H1 (cell line): ENCODE results near the gene CERS5. TPM values are rescaled to one million over a fixed set of nuclear protein-coding genes. Genes with fewer than 3 reads are reported as not detected.

Source experiments
- CTCF ChIA-PET: fragments of 300-600 bp; sonication (Branson Sonifier 250); formaldehyde crosslinking; loops from one replicate; lab custom pipeline; 2021; ENCODE audit not compliant: partially characterized antibody; lab: Charles Lee
- POLR2A ChIA-PET: fragments of 300-600 bp; sonication (Branson Sonifier 250); formaldehyde crosslinking; loops from one replicate; lab custom pipeline; 2021; ENCODE audit warnings: inconsistent platforms; ENCODE audit not compliant: partially characterized antibody; lab: Charles Lee
- DNase-seq, 2 experiments: peaks; one replicate each; pipeline versions ENCODE4 v3.0.0 to v3.0.0-alpha.2; 2010 to 2022; ENCODE audit warnings: low spot score in 2 of 2, low read depth in 1 of 2, mixed read lengths in 1 of 2
- FAIRE-seq: peaks from 2 replicates; lab custom pipeline; 2011; peaks lifted over from hg19 to GRCh38; lab: Jason Lieb, UNC
- H2AFZ ChIP-seq: 2 replicates; pipeline ENCODE4 v1.8.1; 2012; ENCODE audit warnings: low read length, inconsistent platforms
- H2AK5ac ChIP-seq: 2 replicates; pipeline ENCODE4 v1.6.1; 2013; ENCODE audit warnings: low read depth, low read length
- H2BK120ac ChIP-seq: replicated peaks from 2 replicates; pipeline ENCODE3; 2013; ENCODE audit warnings: low read depth, low read length, inconsistent platforms
- H2BK12ac ChIP-seq: 2 replicates; pipeline ENCODE4 v1.6.1; 2013; ENCODE audit warnings: low read depth, low read length
- H2BK15ac ChIP-seq: 2 replicates; pipeline ENCODE4 v1.6.1; 2013; ENCODE audit warnings: low read length
- H2BK20ac ChIP-seq: 2 replicates; pipeline ENCODE4 v1.6.1; 2013; ENCODE audit warnings: low read length
- H2BK5ac ChIP-seq: 2 replicates; pipeline ENCODE4 v1.6.1; 2013; ENCODE audit warnings: low read depth, low read length
- H3K14ac ChIP-seq: 2 replicates; pipeline ENCODE4 v1.6.1; 2013; ENCODE audit warnings: inconsistent platforms; ENCODE audit not compliant: insufficient read length
- H3K18ac ChIP-seq: 2 replicates; pipeline ENCODE4 v1.6.1; 2013; ENCODE audit warnings: low read length; ENCODE audit errors: extremely low read depth
- H3K23ac ChIP-seq: 2 replicates; pipeline ENCODE4 v1.6.1; 2013; ENCODE audit warnings: inconsistent platforms; ENCODE audit not compliant: insufficient read length
- H3K23me2 ChIP-seq: 2 replicates; pipeline ENCODE4 v1.6.1; 2013; ENCODE audit warnings: low read depth, low read length
- H3K27ac ChIP-seq: 2 replicates; pipeline ENCODE4 v1.6.1; 2011; ENCODE audit warnings: low read depth, low read length, inconsistent platforms
- H3K27me3 ChIP-seq, 4 experiments: replicated peaks in 1 of 4; 1 replicate in 1 of 4; 2 replicates in 3 of 4; pipeline versions ENCODE4 v1.6.1 to v1.8.1; 2011 to 2013; ENCODE audit warnings: low read length in 3 of 4, mild to moderate bottlenecking in 3 of 4, inconsistent platforms in 2 of 4, mixed read lengths in 2 of 4, moderate library complexity in 1 of 4; ENCODE audit not compliant: control insufficient read depth in 3 of 4, insufficient read depth in 3 of 4; ENCODE audit errors: extremely low read depth in 1 of 4
- H3K36me3 ChIP-seq, 4 experiments: 2 replicates each; pipeline versions ENCODE4 v1.6.1 to v1.8.1; 2011 to 2013; ENCODE audit warnings: mild to moderate bottlenecking in 4 of 4, low read length in 3 of 4, moderate library complexity in 2 of 4, control low read depth in 1 of 4, inconsistent platforms in 1 of 4; ENCODE audit not compliant: insufficient read depth in 4 of 4, control insufficient read depth in 2 of 4
- H3K4ac ChIP-seq: replicated peaks from 2 replicates; pipeline ENCODE3; 2013; ENCODE audit warnings: low read length, low read depth, mixed read lengths, inconsistent platforms; ENCODE audit not compliant: insufficient read length
- H3K4me1 ChIP-seq, 4 experiments: replicated peaks in 1 of 4; 1 replicate in 1 of 4; 2 replicates in 3 of 4; pipeline versions ENCODE4 v1.6.1 to v1.8.1; 2011 to 2013; ENCODE audit warnings: low read length in 3 of 4, inconsistent platforms in 2 of 4, mixed read lengths in 1 of 4; ENCODE audit not compliant: insufficient read depth in 4 of 4, control insufficient read depth in 3 of 4
- H3K4me2 ChIP-seq, 2 experiments: 2 replicates each; pipeline versions ENCODE4 v1.6.1 to v1.8.1; 2011 to 2013; ENCODE audit warnings: low read depth in 2 of 2, low read length in 2 of 2, control low read depth in 1 of 2, inconsistent platforms in 1 of 2, mild to moderate bottlenecking in 1 of 2; ENCODE audit not compliant: insufficient read depth in 1 of 2
- H3K4me3 ChIP-seq, 4 experiments: fragments of 200-600, 300-600 bp in 1 of 4; sonication (generic), shearing (Covaris generic), sonication (Bioruptor Twin) in 1 of 4; 2 replicates each; pipeline versions ENCODE4 v1.5.1 to v1.8.1; 2011 to 2016; ENCODE audit warnings: low read length in 4 of 4, low read depth in 3 of 4, control low read depth in 2 of 4, inconsistent platforms in 2 of 4, mild to moderate bottlenecking in 2 of 4, mixed read lengths in 1 of 4, moderate library complexity in 1 of 4; ENCODE audit not compliant: insufficient read depth in 2 of 4; ENCODE audit errors: extremely low read depth in 1 of 4
- H3K56ac ChIP-seq: replicated peaks from 2 replicates; pipeline ENCODE3; 2013; ENCODE audit warnings: low read depth, mild to moderate bottlenecking, mixed read lengths, low read length, inconsistent platforms; ENCODE audit not compliant: insufficient read length
- H3K79me1 ChIP-seq: 2 replicates; pipeline ENCODE4 v1.6.1; 2013; ENCODE audit warnings: low read depth, low read length, control low read depth
- H3K79me2 ChIP-seq, 2 experiments: 2 replicates each; pipeline versions ENCODE4 v1.6.1 to v1.8.1; 2012 to 2013; ENCODE audit warnings: low read length in 2 of 2, mild to moderate bottlenecking in 2 of 2, inconsistent platforms in 1 of 2; ENCODE audit not compliant: insufficient read depth in 2 of 2, control insufficient read depth in 1 of 2
- H3K9ac ChIP-seq, 4 experiments: replicated peaks in 1 of 4; 1 replicate in 1 of 4; 2 replicates in 3 of 4; pipeline versions ENCODE4 v1.6.1 to v1.8.1; 2011 to 2013; ENCODE audit warnings: low read depth in 3 of 4, low read length in 3 of 4, control low read depth in 2 of 4, mild to moderate bottlenecking in 2 of 4, moderate library complexity in 2 of 4, inconsistent platforms in 1 of 4; ENCODE audit errors: extremely low read depth in 1 of 4
- H3K9me3 ChIP-seq, 2 experiments: 2 replicates each; pipeline versions ENCODE4 v1.6.1 to v1.8.1; 2012 to 2013; ENCODE audit warnings: mild to moderate bottlenecking in 2 of 2, moderate library complexity in 2 of 2, control low read depth in 1 of 2, inconsistent platforms in 1 of 2, low read depth in 1 of 2, low read length in 1 of 2, mixed read lengths in 1 of 2; ENCODE audit not compliant: insufficient read depth in 2 of 2
- H4K20me1 ChIP-seq, 2 experiments: replicated peaks in 1 of 2; 2 replicates each; pipeline versions ENCODE3 to v1.8.1; 2011 to 2013; ENCODE audit warnings: inconsistent platforms in 2 of 2, low read length in 2 of 2, mild to moderate bottlenecking in 1 of 2; ENCODE audit not compliant: insufficient read depth in 2 of 2, control insufficient read depth in 1 of 2
- H4K5ac ChIP-seq: 2 replicates; pipeline ENCODE4 v1.6.1; 2013; ENCODE audit warnings: low read length, low read depth, mixed read lengths, inconsistent platforms; ENCODE audit not compliant: insufficient read length
- H4K8ac ChIP-seq: 2 replicates; pipeline ENCODE4 v1.8.0; 2013; ENCODE audit warnings: mild to moderate bottlenecking, moderate library complexity, low read length, inconsistent platforms; ENCODE audit not compliant: insufficient read depth; ENCODE audit errors: extremely low read depth
- H4K91ac ChIP-seq: replicated peaks from 2 replicates; pipeline ENCODE3; 2013; ENCODE audit warnings: low read length, mixed read lengths, inconsistent platforms; ENCODE audit not compliant: insufficient read length
- CBX5 ChIP-seq: fragments of 300-800, 300-1000 bp; sonication (generic); IDR thresholded peaks from 2 replicates; pipeline ENCODE4 v1.7.1; 2016; ENCODE audit warnings: antibody characterized with exemption, low read length, low read depth
- CEBPB ChIP-seq: IDR thresholded peaks from 2 replicates; pipeline ENCODE4 v1.6.1; 2012; ENCODE audit warnings: low read depth, low read length
- HDAC2 ChIP-seq, 2 experiments: fragments of 300-600 bp in 1 of 2; sonication (generic) in 1 of 2; IDR thresholded peaks; 2 replicates each; pipeline ENCODE4 v1.6.1; 2011 to 2012; ENCODE audit warnings: low read depth in 2 of 2, low read length in 2 of 2, mild to moderate bottlenecking in 2 of 2, moderate library complexity in 2 of 2, borderline replicate concordance in 1 of 2, inconsistent platforms in 1 of 2
- HDAC6 ChIP-seq: IDR thresholded peaks from one replicate; pipeline ENCODE4 v1.7.1; 2012; ENCODE audit warnings: low read depth, mild to moderate bottlenecking, inconsistent platforms, low read length, moderate library complexity
- PHF8 ChIP-seq: fragments of 200-600 bp; sonication (generic); conservative IDR thresholded peaks from 2 replicates; pipeline ENCODE4 v1.7.1; 2012; ENCODE audit warnings: low read depth, mild to moderate bottlenecking, inconsistent platforms, low read length, moderate library complexity
- RAD21 ChIP-seq, 2 experiments: IDR thresholded peaks in 1 of 2; conservative IDR thresholded peaks in 1 of 2; 2 replicates each; pipeline ENCODE4 v1.6.1; 2011; ENCODE audit warnings: low read depth in 2 of 2, low read length in 2 of 2, improper control_type of control experiment in 1 of 2, inconsistent platforms in 1 of 2, mild to moderate bottlenecking in 1 of 2, moderate library complexity in 1 of 2
- SIX5 ChIP-seq: IDR thresholded peaks from 2 replicates; pipeline ENCODE4 v1.6.1; 2011; ENCODE audit warnings: mild to moderate bottlenecking, low read depth, low read length
- TEAD4 ChIP-seq: IDR thresholded peaks from 2 replicates; pipeline ENCODE4 v1.6.1; 2012; ENCODE audit warnings: low read depth, low read length, inconsistent platforms, mixed read lengths
- USF2 ChIP-seq: IDR thresholded peaks from 2 replicates; pipeline ENCODE4 v1.6.1; 2011; ENCODE audit warnings: low read length, improper control_type of control experiment
- WGBS, 2 experiments: shearing (Covaris generic) in 1 of 2; methylation state at CpG; one replicate each; pipeline versions ENCODE4 v1.1.6 to v1.1.7; 2013 to 2015; ENCODE audit warnings: low lambda C conversion rate in 2 of 2, mixed read lengths in 2 of 2, inconsistent platforms in 1 of 2, low coverage in 1 of 2, missing lambda C conversion rate in 1 of 2; ENCODE audit not compliant: insufficient replicate concordance in 2 of 2, insufficient coverage in 1 of 2, insufficient read length in 1 of 2; ENCODE audit errors: extremely low coverage in 1 of 2, missing lambda C conversion rate in 1 of 2; 5-methylcytosine and 5-hydroxymethylcytosine counted together
- polyA plus RNA-seq, 7 experiments: library from polyadenylated mRNA; depleted of rRNA in 3 of 7; stranded (reverse) in 5 of 7; unstranded in 2 of 7; fragments of >200 nt in 5 of 7; fragments of 200-250 nt in 2 of 7; gene quantifications; 1 replicate in 5 of 7; 2 replicates in 1 of 7; 4 replicates in 1 of 7; pipeline versions ENCODE4 v1.2.1 to v1.2.3, GENCODE V29; 2011 to 2013; ENCODE audit warnings: missing spikeins in 2 of 7, mixed read lengths in 2 of 7
- total RNA-seq: library from RNA; stranded (reverse); fragmentation: NEBNext Ultra II Directional; extraction: Animal tissue kit (Norgen Biotek cat#: 25700); gene quantifications from 2 replicates; pipeline ENCODE4 v1.2.1, GENCODE V29; 2021

The CERS5 gene
- total and polyA plus RNA-seq, 2 of the 8 experiments (the other 6 are each of a cell fraction or from before 2014, with no cell fraction given): 69.2 to 119 TPM

- no peak overlapping the region for H2BK15ac ChIP-seq
- H3K27me3 ChIP-seq: no peaks in the 10 kb centered on the region; a peak in 2 of 7 replicates
- H3K4me3 ChIP-seq: no peak overlapping the region
- H3K79me2 ChIP-seq: peaks cover 0 to 22% of the 10 kb centered on the region in 2 experiments; a peak in 3 of 4 replicates
- no peak for TF ChIP-seq HDAC2 (IDR thresholded peaks at IDR 0.05; ENCODE audit: borderline replicate concordance in 1 of 2, low read depth in 2 of 2, low read length in 2 of 2)
- TF ChIP-seq SIX5: no peak
- no peak for TF ChIP-seq RAD21 (IDR thresholded peaks at IDR 0.05 in 1 of 2, conservative IDR thresholded peaks at IDR 0.05 in 1 of 2; ENCODE audit: low read depth in 2 of 2, low read length in 2 of 2)
- TF ChIP-seq CEBPB: no peak
- TF ChIP-seq USF2: no peak
- TF ChIP-seq PHF8: no peak
- no peak for TF ChIP-seq TEAD4
- TF ChIP-seq CBX5: no peak
- no peak for TF ChIP-seq HDAC6
- TF ChIP-seq, all 59 proteins: peak for 0
- H2BK120ac ChIP-seq: no peak overlapping the region
- H3K4me2 ChIP-seq: no peak overlapping the region
- H3K4me1 ChIP-seq: peaks cover 0 to 5% (median 1%) of the 10 kb centered on the region in 4 experiments; a peak in 2 of 7 replicates
- no peak overlapping the region for H2BK12ac ChIP-seq
- H3K23me2 ChIP-seq: peaks cover 9% of the 10 kb centered on the region
- H2BK5ac ChIP-seq: no peak overlapping the region
- H2AFZ ChIP-seq: no peak overlapping the region
- DNase-seq (no peak), FAIRE-seq (no peak)
- peaks cover 7 to 16% of the 10 kb centered on the region in 2 experiments for H4K20me1 ChIP-seq
- WGBS, 2 experiments: 89% methylated on average over 9 of the region's 9 CpGs; no CpG with 5 or more reads in 1 of the 2 experiments
- H3K4ac ChIP-seq: no peak overlapping the region
- H3K9ac ChIP-seq: no peak overlapping the region
- H3K18ac ChIP-seq: no peak overlapping the region
- H4K8ac ChIP-seq: no peak overlapping the region
- H4K91ac ChIP-seq: no peak overlapping the region
- peaks cover 36 to 54% (median 51%) of the 10 kb centered on the region in 4 experiments for H3K36me3 ChIP-seq
- H2BK20ac ChIP-seq: no peak overlapping the region
- H3K56ac ChIP-seq: no peak overlapping the region
- no peaks in the 10 kb centered on the region for H3K9me3 ChIP-seq
- no peak overlapping the region for H3K27ac ChIP-seq
- no peak overlapping the region for H4K5ac ChIP-seq
- ChIA-PET CTCF (interaction anchor here (0.6 to 27.3 kb wide), 14 partner anchors 9 to 309 kb away, joined by 3 to 625 read pairs (median 4); partner anchors contain the start of genes COX14 and GPD1), POLR2A (interaction anchor here (0.6 to 25.0 kb wide), 8 partner anchors 8 to 105 kb away, joined by 3 to 457 read pairs (median 4); partner anchors contain the start of genes CERS5, COX14 and GPD1)
- H2AK5ac ChIP-seq: no peak overlapping the region
- no peak overlapping the region for H3K14ac ChIP-seq
- H3K23ac ChIP-seq: no peak overlapping the region
- H3K79me1 ChIP-seq: no peaks in the 10 kb centered on the region; the same call in 1 of the 2 replicates
Observed at GRCh38 chr12:50087151-50087550, 80.0 kb downstream of the CERS5 start.
